H9 (cell line): ENCODE results near the gene RBM38. TPM values are rescaled to one million over a fixed set of nuclear protein-coding genes. Genes with fewer than 3 reads are reported as not detected.

Source experiments
- DNase-seq: peaks from one replicate; pipeline ENCODE4 v3.0.0-alpha.2; 2017
- H2AFZ ChIP-seq: one replicate; pipeline ENCODE4 v1.6.1; 2013; ENCODE audit warnings: mild to moderate bottlenecking, low read length, control low read depth, moderate library complexity
- H2AK5ac ChIP-seq: 2 replicates; pipeline ENCODE4 v1.6.1; 2013; ENCODE audit warnings: low read length, control low read depth, mixed read lengths; ENCODE audit not compliant: insufficient read length
- H2BK120ac ChIP-seq: one replicate; pipeline ENCODE4 v1.6.1; 2013; ENCODE audit warnings: low read depth, mild to moderate bottlenecking, low read length, control low read depth, inconsistent platforms; ENCODE audit not compliant: poor library complexity, severe bottlenecking
- H2BK12ac ChIP-seq: 2 replicates; pipeline ENCODE4 v1.6.1; 2013; ENCODE audit warnings: low read length, control low read depth, mixed read lengths, low read depth; ENCODE audit not compliant: insufficient read length
- H2BK15ac ChIP-seq: 2 replicates; pipeline ENCODE4 v1.6.1; 2013; ENCODE audit warnings: low read depth, low read length, control low read depth
- H2BK20ac ChIP-seq: one replicate; pipeline ENCODE4 v1.6.1; 2013; ENCODE audit warnings: low read depth, mild to moderate bottlenecking, low read length, control low read depth, inconsistent platforms; ENCODE audit not compliant: poor library complexity, severe bottlenecking
- H2BK5ac ChIP-seq: 2 replicates; pipeline ENCODE4 v1.6.1; 2013; ENCODE audit warnings: low read length, control low read depth, mixed read lengths; ENCODE audit not compliant: insufficient read length
- H3K14ac ChIP-seq: 2 replicates; pipeline ENCODE4 v1.6.1; 2013; ENCODE audit warnings: low read length, control low read depth; ENCODE audit not compliant: insufficient read depth
- H3K18ac ChIP-seq: 2 replicates; pipeline ENCODE4 v1.6.1; 2013; ENCODE audit warnings: low read depth, mild to moderate bottlenecking, mixed read lengths, low read length, control low read depth; ENCODE audit not compliant: insufficient read length
- H3K23ac ChIP-seq: 2 replicates; pipeline ENCODE4 v1.6.1; 2013; ENCODE audit warnings: low read length, control low read depth, mixed read lengths, low read depth; ENCODE audit not compliant: insufficient read length
- H3K23me2 ChIP-seq: 2 replicates; pipeline ENCODE4 v1.6.1; 2013; ENCODE audit warnings: low read depth, mild to moderate bottlenecking, mixed read lengths, low read length, control low read depth; ENCODE audit not compliant: insufficient read length, poor library complexity, severe bottlenecking
- H3K27ac ChIP-seq: 2 replicates; pipeline ENCODE4 v1.5.1; 2013; ENCODE audit warnings: low read length, control low read depth, mixed read lengths, low read depth; ENCODE audit not compliant: insufficient read length
- H3K27me3 ChIP-seq: 2 replicates; pipeline ENCODE4 v1.6.1; 2013; ENCODE audit warnings: low read length, control low read depth, inconsistent platforms; ENCODE audit not compliant: insufficient read depth
- H3K4ac ChIP-seq: 2 replicates; pipeline ENCODE4 v1.6.1; 2013; ENCODE audit warnings: low read depth, mild to moderate bottlenecking, control low read depth, inconsistent platforms, low read length, moderate library complexity
- H3K4me1 ChIP-seq: 2 replicates; pipeline ENCODE4 v1.6.1; 2013; ENCODE audit warnings: low read length, control low read depth, inconsistent platforms; ENCODE audit not compliant: insufficient read depth
- H3K4me2 ChIP-seq: 2 replicates; pipeline ENCODE4 v1.6.1; 2013; ENCODE audit warnings: low read length, control low read depth, mixed read lengths; ENCODE audit not compliant: insufficient read length, insufficient read depth
- H3K56ac ChIP-seq: 2 replicates; pipeline ENCODE4 v1.6.1; 2013; ENCODE audit warnings: low read depth, mild to moderate bottlenecking, mixed read lengths, low read length, control low read depth; ENCODE audit not compliant: insufficient read length
- H3K79me1 ChIP-seq: 2 replicates; pipeline ENCODE4 v1.6.1; 2013; ENCODE audit warnings: low read depth, mild to moderate bottlenecking, moderate library complexity, low read length, control low read depth, inconsistent platforms; ENCODE audit not compliant: insufficient read depth, poor library complexity, severe bottlenecking
- H3K79me2 ChIP-seq: 2 replicates; pipeline ENCODE4 v1.6.1; 2013; ENCODE audit warnings: low read length, control low read depth, inconsistent platforms; ENCODE audit not compliant: insufficient read depth
- H3K9ac ChIP-seq: 2 replicates; pipeline ENCODE4 v1.6.1; 2013; ENCODE audit warnings: low read length, control low read depth, mixed read lengths; ENCODE audit not compliant: insufficient read length; ENCODE audit errors: extremely low read depth
- H3K9me3 ChIP-seq: one replicate; pipeline ENCODE4 v1.6.1; 2013; ENCODE audit warnings: low read depth, low read length, inconsistent platforms; ENCODE audit not compliant: control insufficient read depth
- H3T11ph ChIP-seq: one replicate; pipeline ENCODE4 v1.6.1; 2013; ENCODE audit warnings: mild to moderate bottlenecking, low read length, control low read depth, inconsistent platforms
- H4K20me1 ChIP-seq: one replicate; pipeline ENCODE4 v1.6.1; 2013; ENCODE audit not compliant: control insufficient read depth, insufficient read length, insufficient read depth
- H4K5ac ChIP-seq: 2 replicates; pipeline ENCODE4 v1.6.1; 2013; ENCODE audit warnings: low read depth, mild to moderate bottlenecking, mixed read lengths, low read length, control low read depth; ENCODE audit not compliant: insufficient read length
- H4K8ac ChIP-seq: replicated peaks from 2 replicates; pipeline ENCODE4 v1.6.1; 2013; ENCODE audit warnings: low read length, control low read depth, mixed read lengths, low read depth; ENCODE audit not compliant: insufficient read length
- H4K91ac ChIP-seq: 2 replicates; pipeline ENCODE4 v1.6.1; 2013; ENCODE audit warnings: low read depth, mild to moderate bottlenecking, moderate library complexity, mixed read lengths, low read length, control low read depth; ENCODE audit not compliant: insufficient read length
- H3K27ac Mint-ChIP-seq, 3 experiments: 2 replicates in 2 of 3; 3 replicates in 1 of 3; pipeline ENCODE4 v1.8.0; 2020 to 2021; ENCODE audit warnings: mixed read lengths in 3 of 3, mild to moderate bottlenecking in 1 of 3, moderate library complexity in 1 of 3
- H3K27me3 Mint-ChIP-seq: 2 replicates; pipeline ENCODE4 v1.8.0; 2021; ENCODE audit warnings: low read depth, mild to moderate bottlenecking, moderate library complexity, mixed read lengths
- H3K36me3 Mint-ChIP-seq, 3 experiments: 2 replicates in 2 of 3; 3 replicates in 1 of 3; pipeline ENCODE4 v1.8.0; 2020 to 2021; ENCODE audit warnings: low read depth in 3 of 3, mixed read lengths in 3 of 3; ENCODE audit not compliant: insufficient read depth in 1 of 3
- H3K4me1 Mint-ChIP-seq, 2 experiments: 2 replicates each; pipeline ENCODE4 v1.8.0; 2020; ENCODE audit warnings: mixed read lengths in 2 of 2
- H3K4me3 Mint-ChIP-seq, 2 experiments: 2 replicates in 1 of 2; 3 replicates in 1 of 2; pipeline ENCODE4 v1.8.0; 2020 to 2021; ENCODE audit warnings: mild to moderate bottlenecking in 2 of 2, mixed read lengths in 2 of 2, moderate library complexity in 1 of 2
- H3K9me3 Mint-ChIP-seq, 2 experiments: 2 replicates in 1 of 2; 3 replicates in 1 of 2; pipeline ENCODE4 v1.8.0; 2020; ENCODE audit warnings: mild to moderate bottlenecking in 2 of 2, mixed read lengths in 2 of 2, moderate library complexity in 1 of 2
- WGBS: extraction: QIAGEN DNeasy Blood & Tissue Kit; methylation state at CpG from one replicate; pipeline ENCODE4 v1.1.7; 2013; ENCODE audit warnings: missing lambda C conversion rate, low lambda C conversion rate, mixed read lengths; ENCODE audit not compliant: insufficient read length; ENCODE audit errors: extremely low coverage; 5-methylcytosine and 5-hydroxymethylcytosine counted together
- total RNA-seq: library from RNA; stranded (reverse); gene quantifications from 2 replicates; pipeline ENCODE4 v1.2.1, GENCODE V29; 2021
- TF ChIP-seq, protein P1 (sequence below): fragments of 200-600 bp; sonication (generic); conservative IDR thresholded peaks from 3 replicates; pipeline ENCODE4 v1.8.0; 2021; ENCODE audit warnings: antibody characterized with exemption, mild to moderate bottlenecking

The RBM38 gene
- total RNA-seq, 1 experiment from 2014 or later = 66.8 TPM

DNA sequence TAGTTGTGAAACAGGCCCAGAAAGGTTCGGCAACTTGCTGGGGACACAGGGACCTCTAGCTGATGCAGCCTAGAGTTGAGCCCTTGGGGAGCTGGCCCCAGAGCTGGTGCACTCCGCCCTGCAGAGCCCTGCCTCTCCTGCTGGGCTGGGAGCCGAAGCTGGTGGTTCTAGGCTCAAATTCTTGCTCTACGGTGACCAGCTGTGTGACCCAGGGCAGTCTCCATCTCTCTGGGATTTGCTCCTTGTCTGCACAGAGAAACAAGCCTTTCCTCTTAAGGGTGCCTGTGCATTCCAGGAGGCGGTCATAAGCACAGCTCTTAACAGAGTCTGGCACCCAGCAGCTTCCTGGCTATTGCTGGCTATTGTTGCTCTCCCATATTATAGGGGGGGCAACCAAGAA, 47.4 kb downstream of the RBM38 start:
- Mint-ChIP-seq H3K9me3 (peaks cover 0 to 6% of the 10 kb centered on the region in 2 experiments; a peak in 3 of 5 replicates), H3K36me3 (no peaks in the 10 kb centered on the region; a peak in 1 of 7 replicates), H3K27me3 (peaks cover 2% of the 10 kb centered on the region; the same call in 1 of the 2 replicates), H3K27ac (peak overlapping the region in 2 of 3 experiments; percentile 68 to 77; a peak in 3 of 7 replicates), H3K4me1 (peaks cover 4 to 42% of the 10 kb centered on the region in 2 experiments; a peak in 3 of 4 replicates), H3K4me3 (no peak overlapping the region)
- no peaks in the 10 kb centered on the region for H3K79me2 ChIP-seq
- no peak overlapping the region for H2AFZ ChIP-seq
- H3K23me2 ChIP-seq = no peaks in the 10 kb centered on the region
- no peak overlapping the region for H3K27ac ChIP-seq
- H3K9me3 ChIP-seq = no peaks in the 10 kb centered on the region
- H3K9ac ChIP-seq = no peak overlapping the region
- H4K8ac ChIP-seq = no peak overlapping the region
- no peak overlapping the region for H2BK12ac ChIP-seq
- no peak overlapping the region for H2BK20ac ChIP-seq
- H2BK15ac ChIP-seq = no peak overlapping the region
- no peaks in the 10 kb centered on the region for H4K20me1 ChIP-seq
- DNase-seq = no peak
- H3K14ac ChIP-seq = no peak overlapping the region; the same call in 1 of the 2 replicates
- no peak overlapping the region for H3K4me2 ChIP-seq
- H4K91ac ChIP-seq = no peak overlapping the region
- no peak overlapping the region for H4K5ac ChIP-seq
- no peak overlapping the region for H2AK5ac ChIP-seq
- H3K18ac ChIP-seq = no peak overlapping the region
- no peak overlapping the region for H3T11ph ChIP-seq
- H2BK5ac ChIP-seq = no peak overlapping the region
- WGBS = no CpG with 5 or more reads among the region's 5 CpGs
- H3K4ac ChIP-seq = no peak overlapping the region
- TF ChIP-seq, protein P1, sequence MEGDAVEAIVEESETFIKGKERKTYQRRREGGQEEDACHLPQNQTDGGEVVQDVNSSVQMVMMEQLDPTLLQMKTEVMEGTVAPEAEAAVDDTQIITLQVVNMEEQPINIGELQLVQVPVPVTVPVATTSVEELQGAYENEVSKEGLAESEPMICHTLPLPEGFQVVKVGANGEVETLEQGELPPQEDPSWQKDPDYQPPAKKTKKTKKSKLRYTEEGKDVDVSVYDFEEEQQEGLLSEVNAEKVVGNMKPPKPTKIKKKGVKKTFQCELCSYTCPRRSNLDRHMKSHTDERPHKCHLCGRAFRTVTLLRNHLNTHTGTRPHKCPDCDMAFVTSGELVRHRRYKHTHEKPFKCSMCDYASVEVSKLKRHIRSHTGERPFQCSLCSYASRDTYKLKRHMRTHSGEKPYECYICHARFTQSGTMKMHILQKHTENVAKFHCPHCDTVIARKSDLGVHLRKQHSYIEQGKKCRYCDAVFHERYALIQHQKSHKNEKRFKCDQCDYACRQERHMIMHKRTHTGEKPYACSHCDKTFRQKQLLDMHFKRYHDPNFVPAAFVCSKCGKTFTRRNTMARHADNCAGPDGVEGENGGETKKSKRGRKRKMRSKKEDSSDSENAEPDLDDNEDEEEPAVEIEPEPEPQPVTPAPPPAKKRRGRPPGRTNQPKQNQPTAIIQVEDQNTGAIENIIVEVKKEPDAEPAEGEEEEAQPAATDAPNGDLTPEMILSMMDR = no peak
- H3K23ac ChIP-seq = no peak overlapping the region
- no peak overlapping the region for H2BK120ac ChIP-seq
- no peaks in the 10 kb centered on the region for H3K79me1 ChIP-seq
- H3K27me3 ChIP-seq = no peaks in the 10 kb centered on the region
- H3K4me1 ChIP-seq = no peaks in the 10 kb centered on the region
- H3K56ac ChIP-seq = no peak overlapping the region
